OCI-LY7 (cell line): Measurements from ENCODE around the gene KIF9.

Experiments
- CTCF ChIP-seq: fragments of 200-600 bp; sonication (generic); conservative IDR thresholded peaks from 2 replicates; pipeline ENCODE4 v1.5.1; 2014; ENCODE audit warnings: mild to moderate bottlenecking, antibody characterized with exemption, low read length, moderate library complexity, mixed read lengths
- EZH2phosphoT487 ChIP-seq: fragments of 200-600 bp; sonication (generic); IDR thresholded peaks from 2 replicates; pipeline ENCODE4 v1.6.1; 2018; ENCODE audit warnings: low read depth, borderline replicate concordance, mild to moderate bottlenecking, mixed run types, antibody characterized with exemption, low read length, moderate library complexity, mixed read lengths

- TF ChIP-seq CTCF (peak; percentile 88), EZH2phosphoT487 (no peak)
Measured at GRCh38 chr3:47324278-47324865, 41.8 kb upstream of the KIF9 start.
